ENCODE results near the gene NCOA1.

DNA sequence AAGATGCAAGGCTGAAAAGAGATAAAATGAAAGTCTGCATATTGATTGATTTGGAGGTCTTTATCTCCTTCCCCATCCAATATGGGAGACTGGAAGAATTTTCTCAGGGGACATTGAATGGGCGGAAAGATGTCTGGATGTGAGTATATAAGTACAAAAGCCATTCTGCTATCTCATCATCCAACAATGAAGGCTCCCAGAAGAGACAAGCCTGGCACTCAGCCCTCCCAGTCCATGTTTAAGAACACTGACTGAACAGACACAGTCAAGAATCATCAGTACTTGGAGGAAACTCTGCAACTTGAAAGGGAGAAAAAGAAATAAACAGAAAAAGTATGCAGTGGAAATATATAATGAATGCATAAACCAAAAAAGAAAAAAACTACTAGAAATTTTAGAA is 221.2 kb downstream of the NCOA1 start:
- TF ChIP-seq, protein P1, sequence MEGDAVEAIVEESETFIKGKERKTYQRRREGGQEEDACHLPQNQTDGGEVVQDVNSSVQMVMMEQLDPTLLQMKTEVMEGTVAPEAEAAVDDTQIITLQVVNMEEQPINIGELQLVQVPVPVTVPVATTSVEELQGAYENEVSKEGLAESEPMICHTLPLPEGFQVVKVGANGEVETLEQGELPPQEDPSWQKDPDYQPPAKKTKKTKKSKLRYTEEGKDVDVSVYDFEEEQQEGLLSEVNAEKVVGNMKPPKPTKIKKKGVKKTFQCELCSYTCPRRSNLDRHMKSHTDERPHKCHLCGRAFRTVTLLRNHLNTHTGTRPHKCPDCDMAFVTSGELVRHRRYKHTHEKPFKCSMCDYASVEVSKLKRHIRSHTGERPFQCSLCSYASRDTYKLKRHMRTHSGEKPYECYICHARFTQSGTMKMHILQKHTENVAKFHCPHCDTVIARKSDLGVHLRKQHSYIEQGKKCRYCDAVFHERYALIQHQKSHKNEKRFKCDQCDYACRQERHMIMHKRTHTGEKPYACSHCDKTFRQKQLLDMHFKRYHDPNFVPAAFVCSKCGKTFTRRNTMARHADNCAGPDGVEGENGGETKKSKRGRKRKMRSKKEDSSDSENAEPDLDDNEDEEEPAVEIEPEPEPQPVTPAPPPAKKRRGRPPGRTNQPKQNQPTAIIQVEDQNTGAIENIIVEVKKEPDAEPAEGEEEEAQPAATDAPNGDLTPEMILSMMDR (IDR thresholded peaks at IDR 0.05; ENCODE audit: borderline replicate concordance, extremely low read depth, low read length, poor library complexity, severe bottlenecking): no peak
- TF ChIP-seq EZH2 (IDR thresholded peaks at IDR 0.05; ENCODE audit: borderline replicate concordance, low read depth, low read length, severe bottlenecking): no peak
